Measurements from ENCODE around the gene SNTA1.

The SNTA1 gene

GRCh38 chr20:33482581-33482980, 39.0 kb upstream of the SNTA1 start:
- no peak for DNase-seq (ENCODE audit: low read depth)

GRCh38 chr20:33481431-33481941, 37.9 kb upstream of the SNTA1 start:
- no peak for DNase-seq (ENCODE audit: low read depth)
- no peak for TF ChIP-seq CTCF (IDR thresholded peaks at IDR 0.05; ENCODE audit: control insufficient read depth, extremely low read depth, insufficient read depth)
- H3K4me3 ChIP-seq (ENCODE audit: low read depth, low read length): no peak overlapping the region

More at GRCh38 chr20:33482581-33482980, 39.0 kb upstream of the SNTA1 start:
- H3K4me3 ChIP-seq (ENCODE audit: low read depth, low read length): no peak overlapping the region
- TF ChIP-seq CTCF (IDR thresholded peaks at IDR 0.05; ENCODE audit: control insufficient read depth, extremely low read depth, insufficient read depth): no peak

GRCh38 chr20:33480048-33480447, 36.5 kb upstream of the SNTA1 start:
- H3K4me3 ChIP-seq (ENCODE audit: low read depth, low read length): no peak overlapping the region
- no peak for DNase-seq (ENCODE audit: low read depth)
- no peak for TF ChIP-seq CTCF (IDR thresholded peaks at IDR 0.05; ENCODE audit: control insufficient read depth, extremely low read depth, insufficient read depth)

DNA sequence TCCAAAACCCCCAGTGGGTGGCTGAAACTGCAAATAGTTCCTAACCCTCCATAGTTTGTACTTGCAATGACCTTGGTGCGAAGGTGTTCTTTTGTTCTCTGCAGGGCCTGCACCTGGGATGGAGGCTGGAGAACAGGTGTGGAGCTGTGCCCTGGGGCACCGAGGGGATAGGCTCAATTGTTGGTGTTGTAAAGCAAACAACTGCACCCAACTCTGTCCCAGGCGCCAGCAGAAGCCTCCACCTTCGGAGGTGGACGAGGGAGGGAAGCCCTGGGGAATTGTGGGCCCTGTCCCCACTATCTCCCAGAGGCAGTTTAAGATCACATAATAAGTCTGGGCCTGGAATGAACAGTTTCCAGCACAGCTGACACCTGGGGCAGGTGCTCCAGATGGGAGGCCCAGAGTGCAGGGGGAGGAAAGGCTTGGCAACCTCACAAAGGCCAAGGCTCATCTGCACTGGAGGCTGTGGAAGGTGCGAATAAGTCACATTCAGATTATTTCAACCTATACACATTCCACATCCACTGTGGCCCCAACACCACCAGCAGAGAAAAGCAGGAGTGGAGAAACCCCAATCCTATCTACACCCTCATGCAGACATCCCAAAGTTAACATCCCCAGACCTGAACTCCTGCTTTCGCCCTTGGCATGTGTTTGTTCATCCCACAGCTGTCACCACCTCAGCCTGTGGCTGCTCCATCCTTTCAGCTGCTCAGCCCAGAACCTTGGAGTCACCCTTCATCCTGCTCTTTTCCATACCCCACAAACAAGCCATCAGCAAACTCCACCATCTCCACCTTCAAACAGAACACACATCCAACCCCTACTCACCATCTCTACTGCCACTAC, 34.0 kb upstream of the SNTA1 start:
- H3K4me3 ChIP-seq (ENCODE audit: low read depth, low read length): no peak overlapping the region
- DNase-seq (ENCODE audit: low read depth): no peak
- TF ChIP-seq CTCF (IDR thresholded peaks at IDR 0.05; ENCODE audit: control insufficient read depth, extremely low read depth, insufficient read depth): no peak

- no peak for TF ChIP-seq CTCF (IDR thresholded peaks at IDR 0.05; ENCODE audit: control insufficient read depth, extremely low read depth, insufficient read depth)
- no peak for DNase-seq (ENCODE audit: low read depth)
- no peak overlapping the region for H3K4me3 ChIP-seq (ENCODE audit: low read depth, low read length)
Observed at GRCh38 chr20:33475381-33476152, 32.0 kb upstream of the SNTA1 start.

DNA sequence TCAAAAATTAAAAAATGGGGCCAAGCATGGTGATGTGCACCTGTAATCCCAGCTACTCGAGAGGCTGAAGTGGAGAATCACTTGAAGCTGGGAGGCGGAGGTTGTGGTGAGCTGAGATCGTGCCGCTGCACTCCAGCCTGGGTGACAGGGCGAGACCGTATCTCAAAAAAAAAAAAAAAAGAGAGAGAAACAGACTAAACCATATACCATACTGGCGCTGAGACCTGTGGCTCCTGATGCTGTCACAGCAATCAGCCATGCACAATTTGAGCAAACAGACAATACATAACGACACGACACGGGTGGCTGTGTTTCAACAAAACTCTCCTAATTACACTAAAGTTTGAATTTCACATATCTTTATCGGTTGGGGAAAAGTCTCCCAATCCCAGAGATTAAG, 31.4 kb upstream of the SNTA1 start:
- no peak for DNase-seq (ENCODE audit: low read depth)
- H3K4me3 ChIP-seq (ENCODE audit: low read depth, low read length): no peak overlapping the region
- no peak for TF ChIP-seq CTCF (IDR thresholded peaks at IDR 0.05; ENCODE audit: control insufficient read depth, extremely low read depth, insufficient read depth)
